Measurements from ENCODE around the gene IKZF4.
"Not testable (repeated sequence)": the region's sequence is repeated elsewhere in the genome, so short reads cannot be mapped to it uniquely, and the experiment has no call there.

IKZF4 gene

DNA sequence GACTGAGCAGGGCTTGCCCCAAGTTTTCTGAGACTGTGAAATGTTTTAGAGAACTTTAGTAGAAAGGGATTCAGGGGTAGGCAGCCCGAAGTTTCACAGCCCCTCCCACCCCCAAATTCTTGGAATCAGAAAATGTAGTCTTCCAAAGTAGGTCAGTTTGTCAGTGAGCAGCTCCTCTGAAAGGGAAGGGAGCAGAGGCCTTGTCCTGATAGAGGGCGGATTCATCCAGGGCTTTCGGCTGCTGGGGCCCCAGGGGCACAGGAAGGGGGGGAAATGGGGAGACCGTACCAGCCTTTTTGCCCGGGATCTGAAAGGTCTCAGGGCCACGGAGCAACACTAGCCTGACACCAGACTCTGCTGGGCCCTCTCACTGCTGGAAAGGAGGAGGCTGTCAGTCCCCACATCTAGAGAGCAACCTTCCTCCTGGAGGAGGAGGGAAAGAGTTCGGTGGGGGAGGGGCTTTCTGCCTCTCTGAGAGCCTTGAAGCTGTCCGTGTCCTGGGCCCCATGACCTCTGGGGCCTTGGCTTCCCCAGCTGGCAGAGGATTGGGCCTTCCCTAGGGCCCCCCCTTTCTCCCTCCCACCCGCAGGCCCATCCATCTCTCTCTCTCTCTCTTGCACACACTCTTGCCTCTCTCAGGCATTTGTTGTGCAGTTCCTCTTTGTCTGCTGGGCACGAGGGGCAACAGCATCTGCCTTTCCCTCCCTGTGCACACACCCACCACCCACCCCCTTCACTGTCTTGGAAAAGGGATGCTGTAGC is at the start of gene IKZF4:
IKZF4 (plus strand) TSS at position 621 of the 762 bp plus-strand sequence. CDS start 451 bp downstream, outside the sequence.
- DNase-seq (ENCODE audit: low read depth), result no peak

GRCh38 chr12:55972042-55972441 is 48.8 kb upstream of the IKZF4 start:
- DNase-seq (ENCODE audit: low read depth), result peak; percentile 51

DNA sequence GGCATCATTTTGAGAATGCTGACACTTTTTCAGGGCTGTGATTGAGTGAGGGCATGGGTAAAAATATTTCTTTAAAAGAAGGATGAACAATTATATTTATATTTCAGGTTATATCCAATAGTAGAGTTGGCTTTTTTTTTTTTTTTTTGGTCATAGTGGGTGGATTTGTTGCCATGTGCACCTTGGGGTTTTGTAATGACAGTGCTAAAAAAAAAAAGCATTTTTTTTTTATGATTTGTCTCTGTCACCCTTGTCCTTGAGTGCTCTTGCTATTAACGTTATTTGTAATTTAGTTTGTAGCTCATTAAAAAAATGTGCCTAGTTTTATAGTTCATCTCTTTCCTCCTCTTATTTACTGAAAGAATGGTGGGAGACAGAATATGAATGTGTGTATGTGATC is 48.4 kb upstream of the IKZF4 start:
- DNase-seq (ENCODE audit: low read depth), result no peak

DNA sequence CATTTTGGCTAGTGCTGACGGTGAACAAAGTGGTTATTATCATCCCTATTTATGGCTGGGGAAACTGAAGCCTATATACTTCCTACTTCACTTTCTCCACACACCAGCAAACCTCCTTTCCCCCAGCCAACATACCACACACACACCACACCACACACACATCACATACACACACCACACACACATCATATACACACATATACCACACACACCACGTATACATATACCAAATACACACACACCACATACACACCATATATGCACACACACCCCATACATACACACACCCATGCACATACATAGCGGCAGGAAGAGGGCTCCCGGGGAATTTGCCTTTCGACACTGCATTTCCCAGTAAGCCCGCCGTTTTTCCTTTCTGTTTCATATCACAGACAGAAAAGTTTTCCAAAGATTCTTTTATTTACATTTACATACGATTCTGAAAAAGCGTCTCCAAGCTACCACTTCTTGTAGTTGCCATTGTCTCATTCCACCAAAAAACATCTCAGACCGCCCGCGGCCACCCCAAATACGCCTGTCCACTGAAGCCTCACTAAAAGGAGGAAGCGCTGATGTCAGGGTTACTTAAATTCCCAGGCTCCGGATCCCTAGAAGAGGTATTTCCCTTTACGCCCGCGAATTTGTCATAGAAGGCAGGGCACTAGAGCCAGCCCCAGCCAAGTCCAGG is 47.8 kb upstream of the IKZF4 start:
- DNase-seq (ENCODE audit: low read depth), result no peak

DNA sequence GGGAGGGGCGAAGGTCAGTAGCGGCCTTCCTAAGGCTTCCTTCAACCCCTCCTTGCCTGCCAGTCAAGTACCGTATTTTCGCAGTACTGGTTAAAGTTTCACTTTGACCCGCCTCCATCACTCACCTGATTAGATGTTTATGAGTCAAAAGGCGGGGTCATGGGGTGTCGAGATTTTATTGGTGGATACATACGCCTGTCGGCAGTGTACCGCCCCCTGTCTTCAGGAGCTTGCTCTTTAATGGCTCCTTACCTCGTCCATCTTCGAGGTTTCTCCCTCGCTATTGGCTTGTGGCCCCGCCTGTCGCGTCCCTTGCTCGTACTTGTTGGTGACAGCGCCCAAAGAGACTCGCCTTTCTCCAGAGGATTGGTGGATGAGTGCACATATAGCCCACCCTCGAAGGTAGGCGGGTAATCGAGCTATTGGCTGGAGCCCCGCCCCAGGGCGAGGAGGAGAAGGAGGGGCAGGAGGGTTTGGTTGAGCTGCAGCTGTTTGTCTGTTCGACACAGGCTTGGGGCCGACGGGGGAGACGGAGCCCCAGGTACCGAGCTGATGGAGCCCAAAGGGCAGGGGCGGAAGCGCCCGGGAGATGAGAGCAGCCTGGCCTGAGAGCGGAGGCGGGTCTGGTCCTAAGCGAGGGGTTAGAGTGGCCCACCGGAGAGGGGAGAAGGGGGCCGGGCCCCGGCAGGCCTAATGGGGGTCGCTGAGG is 47.1 kb upstream of the IKZF4 start, which contains the start of gene RAB5B:
RAB5B (plus strand) TSS at position 480 of the 709 bp plus-strand sequence. CDS start 12,883 bp downstream, outside the sequence.
- peak; percentile 100 for DNase-seq (ENCODE audit: low read depth)

GRCh38 chr12:55974308-55974730 is 46.5 kb upstream of the IKZF4 start:
- no peak for DNase-seq (ENCODE audit: low read depth)

DNA sequence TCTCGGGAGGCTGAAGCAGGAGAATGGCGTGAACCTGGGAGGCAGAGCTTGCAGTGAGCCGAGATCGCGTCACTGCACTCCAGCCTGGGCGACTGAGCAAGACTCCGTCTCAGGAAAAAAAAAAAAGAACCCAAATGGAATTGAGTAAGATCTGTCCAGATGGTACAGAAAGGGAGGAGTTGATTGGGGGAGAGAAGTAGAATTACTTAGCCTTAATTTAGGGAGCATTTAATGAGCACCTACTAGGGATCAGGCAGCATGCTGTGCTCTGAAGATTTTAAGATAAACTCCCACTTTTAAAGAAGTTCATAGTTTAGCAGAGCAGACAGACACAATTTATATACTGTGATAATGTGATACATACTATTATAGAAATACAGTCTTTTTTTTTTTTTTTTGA is 42.5 kb upstream of the IKZF4 start:
- DNase-seq (ENCODE audit: low read depth), result no peak

DNA sequence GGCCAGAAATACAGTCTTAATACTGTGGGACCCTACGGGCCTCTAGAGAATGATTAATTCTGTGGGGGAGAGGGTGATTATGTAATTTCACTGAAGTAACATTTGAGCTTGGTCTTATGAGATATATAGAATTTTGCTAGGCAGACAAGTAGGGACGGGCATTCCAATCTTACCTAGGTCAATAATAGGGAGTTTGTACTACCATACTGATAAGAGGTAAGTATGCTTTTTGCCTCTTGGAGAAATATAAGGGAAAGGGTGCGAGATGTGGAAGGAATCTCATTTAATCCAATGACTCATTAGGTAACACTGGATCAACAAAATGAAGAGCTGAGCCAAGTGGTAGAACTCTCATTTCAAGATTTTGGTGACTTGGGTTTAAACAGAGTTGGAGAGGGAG is 41.8 kb upstream of the IKZF4 start:
- DNase-seq (ENCODE audit: low read depth), result no peak

DNA sequence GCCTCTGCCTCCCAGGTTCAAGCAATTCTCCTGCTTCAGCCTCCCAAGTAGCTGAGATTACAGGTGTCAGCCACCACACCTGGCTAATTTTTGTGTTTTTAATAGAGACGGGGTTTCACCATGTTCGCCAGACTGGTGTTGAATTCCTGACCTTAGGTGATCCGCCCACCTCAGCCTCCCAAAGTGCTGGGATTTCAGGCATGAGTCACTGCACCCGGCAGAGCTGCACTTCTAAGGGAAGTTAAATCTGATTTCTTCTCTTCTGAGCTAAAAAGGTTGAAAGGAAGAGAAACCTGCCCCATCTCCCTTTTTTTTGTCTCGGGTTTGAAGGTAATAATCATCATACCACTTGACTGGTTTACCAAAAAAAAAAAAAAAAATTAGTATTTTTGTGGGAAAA is 39.0 kb upstream of the IKZF4 start:
- DNase-seq (ENCODE audit: low read depth), result not testable (repeated sequence)

DNA sequence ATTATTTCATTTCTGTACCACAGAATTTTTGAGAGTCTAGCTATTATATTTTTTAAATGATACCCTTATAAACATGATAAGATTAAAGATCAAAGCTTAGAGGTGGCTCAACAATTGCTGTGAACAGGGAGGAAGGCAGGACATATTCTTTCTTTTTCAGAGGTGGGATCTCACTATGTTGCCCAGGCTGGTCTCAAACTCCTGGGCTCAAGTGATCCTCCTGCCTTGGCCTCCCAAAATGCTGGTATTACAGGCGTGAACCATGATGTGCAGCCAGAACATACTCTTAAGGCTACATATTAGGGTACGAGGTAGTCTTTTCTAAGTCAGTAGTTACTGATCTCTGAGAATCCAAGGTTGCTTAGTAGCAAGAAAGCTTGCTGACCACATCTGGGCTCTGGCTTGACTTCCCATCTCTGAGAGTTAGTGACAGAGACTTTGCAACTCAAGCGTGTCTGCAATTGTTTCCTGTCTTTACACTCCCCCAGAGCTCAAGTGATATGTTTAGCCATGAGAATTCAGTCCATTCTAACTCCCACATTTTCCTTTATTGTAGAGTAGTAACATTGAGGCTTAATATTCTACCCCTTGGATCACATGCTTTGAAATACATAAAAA is 38.4 kb upstream of the IKZF4 start:
- DNase-seq (ENCODE audit: low read depth), result no peak

DNA sequence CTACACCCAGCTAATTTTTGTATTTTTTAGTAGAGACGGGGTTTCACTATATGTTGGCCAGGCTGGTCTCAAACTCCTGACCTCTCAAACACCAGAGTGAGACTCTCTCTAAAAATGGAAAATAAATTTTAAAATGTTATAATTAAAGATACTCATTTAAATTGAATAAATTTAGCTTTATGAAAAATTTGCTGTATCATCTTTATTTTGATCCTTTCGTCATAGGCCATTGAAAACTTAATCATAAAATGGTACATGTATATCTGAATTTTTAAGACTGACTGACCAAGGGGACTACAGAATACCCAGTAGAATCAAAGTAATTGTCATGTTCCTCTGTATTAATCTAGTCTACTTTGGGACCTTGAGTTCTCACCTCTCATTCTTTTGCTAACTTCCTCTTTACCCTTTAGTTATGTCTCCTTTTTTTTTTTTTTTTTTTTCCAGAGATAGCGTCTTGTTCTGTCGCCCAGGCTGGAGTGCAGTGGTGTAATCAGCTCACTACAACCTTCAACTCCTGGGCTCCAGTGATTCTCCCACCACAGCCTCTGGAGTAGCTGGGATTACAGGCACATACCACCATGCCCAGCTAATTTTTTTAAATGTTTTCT is 37.5 kb upstream of the IKZF4 start:
- DNase-seq (ENCODE audit: low read depth), result no peak

- no peak for DNase-seq (ENCODE audit: low read depth)
These were observed 36.0 kb upstream of the IKZF4 start for GRCh38 chr12:55984861-55985260.

- no peak for DNase-seq (ENCODE audit: low read depth)
These were observed 35.5 kb upstream of the IKZF4 start for GRCh38 chr12:55985341-55985740.

DNA sequence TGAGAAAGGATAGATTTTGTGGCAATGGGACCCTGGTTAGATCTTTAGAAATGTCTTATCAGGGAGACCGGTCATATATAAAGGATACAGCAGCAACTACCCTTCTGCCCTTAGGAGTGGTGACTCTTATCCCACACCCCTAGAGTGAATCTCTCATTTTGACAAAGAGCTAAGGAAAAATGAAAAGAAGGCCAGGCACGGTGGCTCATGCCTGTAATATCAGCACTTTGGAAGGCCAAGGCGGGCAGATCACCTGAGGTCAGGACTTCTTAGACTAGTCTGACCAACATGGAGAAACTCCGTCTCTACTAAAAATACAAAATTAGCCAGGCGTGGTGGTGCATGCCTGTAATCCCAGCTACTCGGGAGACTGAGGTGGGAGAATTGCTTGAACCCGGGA is 34.9 kb upstream of the IKZF4 start:
- not testable (repeated sequence) for DNase-seq (ENCODE audit: low read depth)

DNA sequence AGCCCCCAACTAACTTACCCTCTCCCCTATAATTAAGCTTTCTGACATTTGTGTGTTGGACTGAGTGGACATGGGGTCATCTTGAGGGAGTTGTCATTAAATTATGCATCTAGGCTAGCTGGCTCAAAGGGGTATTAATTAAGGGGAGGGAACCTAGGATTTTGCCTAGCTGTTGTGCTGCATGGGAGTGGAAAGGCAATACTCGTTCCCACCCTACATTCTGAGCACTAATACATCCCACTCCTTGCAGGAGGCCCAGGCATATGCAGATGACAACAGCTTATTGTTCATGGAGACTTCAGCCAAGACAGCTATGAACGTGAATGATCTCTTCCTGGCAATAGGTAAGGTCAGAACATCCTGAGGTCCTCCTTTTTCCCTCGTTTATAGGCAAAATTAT is 29.7 kb upstream of the IKZF4 start:
- DNase-seq (ENCODE audit: low read depth), result no peak

GRCh38 chr12:55993230-55993853 is 27.5 kb upstream of the IKZF4 start:
- no peak for DNase-seq (ENCODE audit: low read depth)

- no peak for DNase-seq (ENCODE audit: low read depth)
These were observed 25.5 kb upstream of the IKZF4 start for GRCh38 chr12:55995366-55995765.

GRCh38 chr12:55996201-55996714 is 24.6 kb upstream of the IKZF4 start:
- DNase-seq (ENCODE audit: low read depth), result no peak

DNA sequence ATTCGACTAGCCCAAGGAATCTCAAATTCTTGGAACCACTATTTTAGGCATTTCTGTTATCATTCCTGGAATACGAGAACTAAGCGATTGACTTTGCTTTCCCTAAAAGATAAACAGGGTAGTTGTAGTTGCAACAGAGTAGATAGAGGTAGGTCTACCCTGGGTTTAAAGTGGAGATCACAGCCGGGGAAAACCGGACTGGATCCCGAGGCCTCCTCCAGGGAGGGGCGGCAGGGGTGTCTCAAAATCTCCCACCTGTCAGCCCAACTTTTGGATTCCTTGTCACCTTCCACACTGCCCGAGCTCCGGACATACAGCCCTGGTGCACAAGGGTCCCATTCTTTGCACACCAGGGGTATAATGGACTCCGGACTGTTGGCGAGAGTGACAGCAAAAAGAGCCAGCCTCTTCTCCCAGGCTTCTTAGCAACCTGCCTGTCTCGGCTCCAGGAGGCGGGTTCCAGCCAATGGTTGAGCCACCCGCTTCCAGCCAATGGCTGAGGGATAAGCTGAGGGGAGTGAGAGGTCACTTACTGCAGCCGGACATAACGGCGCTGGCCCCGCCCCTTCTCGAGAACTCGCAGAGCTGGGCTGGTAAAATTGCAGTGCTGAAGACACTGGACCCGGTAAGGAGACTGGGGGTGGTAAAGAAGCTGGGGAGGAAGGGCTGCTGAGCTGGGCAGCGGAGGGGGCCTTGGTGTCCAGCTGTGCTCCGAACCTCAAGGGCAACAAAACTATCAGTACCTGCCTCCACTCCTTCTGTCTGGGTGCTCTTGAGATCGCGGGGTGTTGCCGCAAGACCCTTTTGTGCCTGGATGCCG is 23.9 kb upstream of the IKZF4 start, which contains the start of gene SUOX:
SUOX (plus strand) TSS at position 562 of the 820 bp plus-strand sequence. CDS start 4,946 bp downstream, outside the sequence.
- peak; percentile 83 for DNase-seq (ENCODE audit: low read depth)

GRCh38 chr12:55997535-55997859 is 23.3 kb upstream of the IKZF4 start:
- no peak for DNase-seq (ENCODE audit: low read depth)
